IPS-20b (cell line): Measurements from ENCODE around the gene ZNF205.
"Not testable (repeated sequence)": the region's sequence is repeated elsewhere in the genome, so short reads cannot be mapped to it uniquely, and the experiment has no call there.

Experiments used
- H3K27ac ChIP-seq: one replicate; pipeline ENCODE4 v1.5.1; 2013; ENCODE audit warnings: low read length
- H3K27me3 ChIP-seq: 2 replicates; pipeline ENCODE4 v1.6.1; 2013; ENCODE audit warnings: mild to moderate bottlenecking, low read length, inconsistent platforms; ENCODE audit not compliant: insufficient read depth
- H3K36me3 ChIP-seq: 2 replicates; pipeline ENCODE4 v1.6.1; 2013; ENCODE audit warnings: low read depth, mild to moderate bottlenecking, inconsistent platforms, low read length, moderate library complexity; ENCODE audit not compliant: insufficient read depth
- H3K4me1 ChIP-seq: 2 replicates; pipeline ENCODE4 v1.6.1; 2013; ENCODE audit warnings: mild to moderate bottlenecking, control low read depth, inconsistent platforms, low read length, moderate library complexity; ENCODE audit not compliant: insufficient read depth
- H3K4me3 ChIP-seq: 2 replicates; pipeline ENCODE4 v1.5.1; 2013; ENCODE audit warnings: mild to moderate bottlenecking, low read length, inconsistent platforms
- H3K9ac ChIP-seq: 2 replicates; pipeline ENCODE4 v1.6.1; 2013; ENCODE audit warnings: low read depth, mild to moderate bottlenecking, inconsistent platforms, low read length, moderate library complexity
- H3K9me3 ChIP-seq: 2 replicates; pipeline ENCODE4 v1.6.1; 2013; ENCODE audit warnings: mild to moderate bottlenecking, low read depth, low read length, inconsistent platforms; ENCODE audit not compliant: insufficient read depth

ZNF205 gene

DNA sequence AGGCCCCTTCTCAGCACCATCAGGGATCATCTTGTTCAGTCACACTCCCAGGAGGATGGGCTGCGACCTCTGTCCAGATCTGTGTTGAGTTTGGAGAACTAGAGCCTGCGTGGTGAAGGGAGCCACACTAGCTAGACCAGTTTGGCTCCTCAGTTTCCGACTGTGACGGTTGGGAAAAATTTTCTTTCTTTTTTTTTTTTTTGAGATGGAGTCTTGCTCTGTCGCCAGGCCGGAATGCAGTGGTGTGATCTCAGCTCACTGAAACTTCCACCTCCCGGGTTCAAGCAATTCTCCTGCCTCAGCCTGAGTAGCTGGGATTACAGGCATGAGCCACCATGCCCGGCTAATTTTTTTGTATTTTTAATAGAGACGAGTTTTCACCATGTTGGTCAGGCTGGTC lies 27.2 kb downstream of the ZNF205 start:
- not testable (repeated sequence) for H3K27ac ChIP-seq, H3K4me3 ChIP-seq, H3K27me3 ChIP-seq, H3K9me3 ChIP-seq, H3K36me3 ChIP-seq, H3K9ac ChIP-seq, H3K4me1 ChIP-seq

GRCh38 chr16:3140603-3141427 lies 28.4 kb downstream of the ZNF205 start:
- H3K4me1 ChIP-seq, result no peaks in the 10 kb centered on the region
- H3K27ac ChIP-seq, result no peak overlapping the region
- no peak overlapping the region for H3K4me3 ChIP-seq
- H3K9me3 ChIP-seq, result no peaks in the 10 kb centered on the region
- H3K36me3 ChIP-seq, result peaks cover 6% of the 10 kb centered on the region; the same call in 1 of the 2 replicates
- no peaks in the 10 kb centered on the region for H3K27me3 ChIP-seq
- no peak overlapping the region for H3K9ac ChIP-seq

- Histone ChIP-seq H3K9ac (no peak overlapping the region), H3K9me3 (no peaks in the 10 kb centered on the region), H3K36me3 (peaks cover 6% of the 10 kb centered on the region; the same call in 1 of the 2 replicates), H3K27me3 (no peaks in the 10 kb centered on the region), H3K27ac (no peak overlapping the region), H3K4me1 (no peaks in the 10 kb centered on the region), H3K4me3 (no peak overlapping the region)
Measured at GRCh38 chr16:3141781-3142311, 29.5 kb downstream of the ZNF205 start.

DNA sequence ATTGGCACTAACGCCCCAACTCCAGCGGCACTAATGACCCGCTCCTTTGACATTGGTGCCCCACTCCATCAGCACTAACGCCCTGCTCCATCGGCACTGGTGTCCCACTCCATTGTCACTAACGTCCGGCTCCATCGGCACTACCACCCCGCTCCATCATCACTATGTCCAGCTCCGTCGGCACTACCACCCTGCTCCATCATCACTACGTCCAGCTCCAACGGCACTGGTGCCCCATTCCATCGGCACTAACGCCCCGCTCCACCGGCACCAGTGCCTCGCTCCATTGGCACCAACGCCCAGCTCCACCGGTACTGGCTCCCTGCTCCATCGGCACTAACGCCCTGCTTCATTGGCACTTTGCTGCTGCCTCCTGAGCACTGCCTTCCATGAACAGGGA lies 29.9 kb downstream of the ZNF205 start:
- H3K4me3 ChIP-seq, result no peak overlapping the region
- H3K4me1 ChIP-seq, result no peaks in the 10 kb centered on the region
- H3K9me3 ChIP-seq, result no peaks in the 10 kb centered on the region
- no peak overlapping the region for H3K9ac ChIP-seq
- H3K27me3 ChIP-seq, result peaks cover 3% of the 10 kb centered on the region; the same call in 1 of the 2 replicates
- peaks cover 6% of the 10 kb centered on the region; the same call in 1 of the 2 replicates for H3K36me3 ChIP-seq
- no peak overlapping the region for H3K27ac ChIP-seq

- no peaks in the 10 kb centered on the region for H3K9me3 ChIP-seq
- H3K4me3 ChIP-seq, result no peak overlapping the region
- H3K4me1 ChIP-seq, result no peaks in the 10 kb centered on the region
- peaks cover 8% of the 10 kb centered on the region for H3K27me3 ChIP-seq
- no peak overlapping the region for H3K27ac ChIP-seq
- H3K36me3 ChIP-seq, result peaks cover 6% of the 10 kb centered on the region; the same call in 1 of the 2 replicates
- H3K9ac ChIP-seq, result no peak overlapping the region
Measured at GRCh38 chr16:3142770-3143169, 30.4 kb downstream of the ZNF205 start.

DNA sequence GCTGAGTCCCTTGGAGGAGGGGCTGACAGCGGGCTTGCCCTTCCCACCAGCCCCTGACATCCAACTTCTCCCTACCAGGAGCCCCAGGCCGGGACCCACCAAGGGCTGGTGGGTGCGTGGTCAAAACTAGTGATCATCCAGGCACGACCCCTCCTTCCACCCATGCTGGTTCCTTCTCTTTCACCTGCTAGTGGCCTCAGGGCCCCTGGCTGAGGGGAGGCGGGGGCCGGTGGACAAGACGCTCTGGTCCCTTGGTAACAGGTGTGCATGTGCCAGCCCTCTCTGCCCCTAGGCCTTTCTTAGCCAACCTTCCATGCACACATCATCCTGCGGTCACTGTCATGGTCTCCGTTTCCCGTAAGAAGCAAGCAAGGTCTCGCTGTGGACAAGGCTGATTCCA lies 30.8 kb downstream of the ZNF205 start:
- Histone ChIP-seq H3K27me3 (peaks cover 12% of the 10 kb centered on the region), H3K4me3 (no peak overlapping the region), H3K9ac (no peak overlapping the region), H3K36me3 (peaks cover 6% of the 10 kb centered on the region; the same call in 1 of the 2 replicates), H3K27ac (no peak overlapping the region), H3K4me1 (no peaks in the 10 kb centered on the region), H3K9me3 (no peaks in the 10 kb centered on the region)

- no peaks in the 10 kb centered on the region for H3K9me3 ChIP-seq
- H3K9ac ChIP-seq, result no peak overlapping the region
- peaks cover 6% of the 10 kb centered on the region; the same call in 1 of the 2 replicates for H3K36me3 ChIP-seq
- H3K27ac ChIP-seq, result no peak overlapping the region
- peaks cover 18% of the 10 kb centered on the region for H3K27me3 ChIP-seq
- H3K4me3 ChIP-seq, result no peak overlapping the region
- H3K4me1 ChIP-seq, result no peaks in the 10 kb centered on the region
Measured at GRCh38 chr16:3143598-3144320, 31.4 kb downstream of the ZNF205 start.

- Histone ChIP-seq H3K4me3 (no peak overlapping the region), H3K4me1 (no peaks in the 10 kb centered on the region), H3K9ac (no peak overlapping the region)
Measured at GRCh38 chr16:3144321-3144983, 32.1 kb downstream of the ZNF205 start.

GRCh38 chr16:3145151-3145550 lies 32.8 kb downstream of the ZNF205 start:
- Histone ChIP-seq H3K27me3 (peaks cover 25% of the 10 kb centered on the region), H3K4me3 (no peak overlapping the region), H3K9me3 (no peaks in the 10 kb centered on the region), H3K4me1 (no peaks in the 10 kb centered on the region), H3K9ac (no peak overlapping the region), H3K36me3 (peaks cover 6% of the 10 kb centered on the region; the same call in 1 of the 2 replicates), H3K27ac (no peak overlapping the region)

More at GRCh38 chr16:3144321-3144983, 32.1 kb downstream of the ZNF205 start:
- Histone ChIP-seq H3K27ac (no peak overlapping the region), H3K36me3 (peaks cover 6% of the 10 kb centered on the region; the same call in 1 of the 2 replicates), H3K27me3 (peaks cover 25% of the 10 kb centered on the region), H3K9me3 (no peaks in the 10 kb centered on the region)

GRCh38 chr16:3145660-3146059 lies 33.3 kb downstream of the ZNF205 start:
- peaks cover 25% of the 10 kb centered on the region for H3K27me3 ChIP-seq
- no peak overlapping the region for H3K4me3 ChIP-seq
- H3K9me3 ChIP-seq, result no peaks in the 10 kb centered on the region
- no peak overlapping the region for H3K9ac ChIP-seq
- no peaks in the 10 kb centered on the region for H3K4me1 ChIP-seq
- no peak overlapping the region for H3K27ac ChIP-seq
- peaks cover 6% of the 10 kb centered on the region; the same call in 1 of the 2 replicates for H3K36me3 ChIP-seq

- Histone ChIP-seq H3K27me3 (peaks cover 25% of the 10 kb centered on the region), H3K4me1 (no peaks in the 10 kb centered on the region), H3K9me3 (no peaks in the 10 kb centered on the region), H3K9ac (no peak overlapping the region), H3K27ac (no peak overlapping the region), H3K4me3 (no peak overlapping the region), H3K36me3 (peaks cover 5% of the 10 kb centered on the region; the same call in 1 of the 2 replicates)
Measured at GRCh38 chr16:3147046-3147756, 34.8 kb downstream of the ZNF205 start.
